Transverse colon (tissue), 4 donors: Measurements from ENCODE around the gene SON. TPM values are rescaled to one million over a fixed set of nuclear protein-coding genes. Genes with fewer than 3 reads are reported as not detected.

Source experiments
- DNase-seq: peaks from one replicate; pipeline ENCODE4 v3.0.0-alpha.2; 2019
- H3K27ac ChIP-seq, 4 donors: fragments of 200-600 bp; sonication (generic); 2 replicates each; pipeline ENCODE4 v1.5.1; 2016 to 2018; ENCODE audit warnings: inconsistent platforms in 4 of 4
- H3K27me3 ChIP-seq: fragments of 200-600 bp; sonication (generic); 2 replicates; pipeline ENCODE4 v1.5.1; 2017; ENCODE audit warnings: inconsistent platforms
- H3K36me3 ChIP-seq, 4 donors: fragments of 200-600 bp; sonication (generic); 2 replicates each; pipeline ENCODE4 v1.5.1; 2017 to 2019; ENCODE audit warnings: inconsistent platforms in 4 of 4
- H3K4me1 ChIP-seq, 4 donors: fragments of 200-600 bp; sonication (generic); 2 replicates each; pipeline ENCODE4 v1.5.1; 2017 to 2020; ENCODE audit warnings: inconsistent platforms in 4 of 4
- H3K4me3 ChIP-seq, 4 donors: fragments of 200-600 bp; sonication (generic); 1 replicate in 1 of 4; 2 replicates in 3 of 4; pipeline versions ENCODE4 v1.5.1 to v1.6.1; 2017 to 2019; ENCODE audit warnings: inconsistent platforms in 4 of 4
- H3K9me3 ChIP-seq, 2 donors: fragments of 200-600 bp; sonication (generic); 2 replicates each; pipeline ENCODE4 v1.5.1; 2017 to 2019; ENCODE audit warnings: inconsistent platforms in 2 of 2
- CTCF ChIP-seq, 5 experiments: fragments of 200-600 bp in 3 of 5; fragments of 450-650 bp in 2 of 5; sonication (generic) in 3 of 5; IDR thresholded peaks; 1 replicate in 2 of 5; 2 replicates in 3 of 5; pipeline ENCODE4 v1.5.1; 2016 to 2017; ENCODE audit warnings: antibody characterized with exemption in 5 of 5, inconsistent platforms in 3 of 5, mild to moderate bottlenecking in 2 of 5, moderate library complexity in 1 of 5
- EP300 ChIP-seq: sonication (generic); formaldehyde crosslinking; IDR thresholded peaks from one replicate; pipeline ENCODE4 v1.6.1; 2017; ENCODE audit warnings: antibody characterized with exemption, low read depth
- POLR2A ChIP-seq: fragments of 450-650 bp; IDR thresholded peaks from one replicate; pipeline ENCODE4 v1.6.1; 2016; ENCODE audit warnings: antibody characterized with exemption, mild to moderate bottlenecking, moderate library complexity
- POLR2AphosphoS5 ChIP-seq, 3 donors: sonication (generic); formaldehyde crosslinking; IDR thresholded peaks; one replicate each; pipeline ENCODE4 v1.6.1; 2016; ENCODE audit warnings: antibody characterized with exemption in 3 of 3
- WGBS, 2 donors: methylation state at CpG; one replicate each; pipeline ENCODE4 v1.1.5; 2018; ENCODE audit warnings: low coverage in 1 of 2; 5-methylcytosine and 5-hydroxymethylcytosine counted together
- in situ Hi-C, 4 donors: fragments of 200-750 bp; cut with MboI; loops; one replicate each; pipeline versions ENCODE4 v1.15.0 to v1.15.1; 2017; ENCODE audit warnings: low sequenced_read_pairs in 3 of 4, low pct_ligation_motif_present in 1 of 4, low pct_unique_long_range_greater_than_20kb in 1 of 4
- intact Hi-C: fragments of 100-400 bp; cut with DNase I; formaldehyde crosslinking; loops from one replicate; pipeline ENCODE4 v1.15.1; 2023; ENCODE audit warnings: low total_unique reads
- total RNA-seq, 4 donors: library from RNA; depleted of rRNA; stranded (reverse); fragments of >200 nt; gene quantifications; one replicate each; pipeline ENCODE4 v1.1.0, GENCODE V29; 2016

Gene SON
- total RNA-seq, 4 donors from 2014 or later = 183 to 465 (median 223) TPM

DNA sequence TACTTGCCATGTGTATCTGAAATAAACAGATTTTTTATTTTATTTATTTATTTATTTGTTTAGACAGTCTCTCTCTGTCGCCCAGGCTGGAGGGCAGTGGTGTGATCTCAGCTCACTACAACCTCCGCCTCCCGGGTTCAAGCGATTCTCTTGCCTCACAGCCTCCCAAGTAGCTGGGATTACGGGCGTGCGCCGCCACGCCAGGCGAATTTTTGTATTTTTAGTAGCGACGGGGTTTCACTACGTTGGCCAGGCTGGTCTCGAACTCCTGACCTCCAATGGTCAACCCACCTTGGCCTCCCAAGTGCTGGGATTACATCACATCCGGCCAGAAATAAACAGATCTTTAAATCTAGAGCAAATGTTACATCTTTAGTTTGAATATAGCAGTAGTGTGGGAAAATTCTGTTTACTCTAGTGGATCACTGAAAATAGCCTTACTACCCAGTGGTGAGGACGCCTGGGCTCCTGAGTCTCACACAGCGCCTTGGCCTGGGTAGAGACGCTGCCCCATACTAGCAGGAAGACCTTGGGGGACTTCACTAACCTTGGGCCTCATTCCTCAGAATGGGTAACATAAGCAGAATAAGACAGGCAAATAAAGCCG, 1.6 kb upstream of the SON start:
- in situ Hi-C loops (no loop called here), intact Hi-C loops (no loop called here)
- Histone ChIP-seq H3K4me3 (peak overlapping the region; percentile 63 to 97 (median 81)), H3K4me1 (peaks cover 19 to 37% (median 33%) of the 10 kb centered on the region in 4 donors), H3K9me3 (no peaks in the 10 kb centered on the region), H3K36me3 (peaks cover 0 to 10% (median 4%) of the 10 kb centered on the region in 4 donors), H3K27ac (peak overlapping the region; percentile 93 to 99 (median 98)), H3K27me3 (no peaks in the 10 kb centered on the region)
- no peak for DNase-seq
- no peak for TF ChIP-seq EP300
- no peak for TF ChIP-seq POLR2A
- no peak for TF ChIP-seq POLR2AphosphoS5 (IDR thresholded peaks at IDR 0.05)
- no peak for TF ChIP-seq CTCF (IDR thresholded peaks at IDR 0.05)
- 33 to 68% methylated on average over 13 to 19 of the region's 19 CpGs for WGBS, 2 donors

- 0% methylated on average over 3 to 49 of the region's 56 CpGs for WGBS, 2 donors
- intact Hi-C loops = no loop called here
- Histone ChIP-seq H3K4me3 (peak within 1 kb of the TSS; percentile 74 to 97 (median 88)), H3K4me1 (peaks cover 19 to 44% (median 35%) of the 10 kb centered on the region in 4 donors), H3K36me3 (peaks cover 0 to 15% (median 3%) of the 10 kb centered on the region in 4 donors), H3K27ac (peak within 1 kb of the TSS; percentile 93 to 99 (median 98)), H3K27me3 (no peaks in the 10 kb centered on the region), H3K9me3 (no peaks in the 10 kb centered on the region)
- TF ChIP-seq CTCF (IDR thresholded peaks at IDR 0.05) (peak in 1 of 5 experiments; percentile 13), POLR2AphosphoS5 (IDR thresholded peaks at IDR 0.05) (peak; percentile 82 to 94 (median 93)), EP300 (peak; percentile 30), POLR2A (no peak)
- peak; percentile 88 for DNase-seq
- in situ Hi-C loops = no loop called here
Measured at GRCh38 chr21:33541756-33542639, 840 bp upstream of the SON start, which contains the start of gene GART. Gene GART, minus strand, starts transcription at chr21:33542117. Its CDS starts 2,802 bp downstream, at chr21:33539315.

DNA sequence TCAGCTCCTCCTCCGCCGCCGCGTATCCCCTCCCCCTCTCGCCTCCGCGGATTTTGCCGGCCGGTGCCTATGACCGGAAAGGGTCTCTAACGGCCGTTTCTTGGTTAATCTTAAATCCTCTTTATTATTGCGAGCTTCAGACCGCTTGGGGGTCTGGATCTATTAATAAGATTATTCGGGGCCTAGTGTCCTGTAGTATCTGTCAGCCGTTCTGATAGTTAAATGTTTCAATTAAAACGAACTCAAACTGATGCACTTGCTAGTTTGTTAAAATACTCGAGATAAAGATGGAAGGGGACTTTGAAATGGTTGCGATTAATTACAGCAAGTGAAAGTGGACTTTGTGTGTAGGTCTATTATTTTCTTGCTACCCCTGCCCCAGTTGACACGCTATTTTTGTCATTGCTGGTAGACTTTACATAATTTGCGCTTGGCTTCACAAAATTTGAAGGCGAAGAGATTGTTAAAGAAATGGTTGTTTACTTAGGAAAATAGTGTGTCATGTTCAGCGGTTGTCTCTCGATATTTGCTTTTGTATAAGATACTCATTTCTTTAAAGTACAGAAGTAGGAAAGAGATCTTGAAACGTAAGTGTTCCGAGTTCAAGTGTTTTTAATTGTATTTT, 779 bp downstream of the SON start:
- DNase-seq = peak; percentile 78
- intact Hi-C loops (no loop called here), in situ Hi-C loops (no loop called here)
- TF ChIP-seq POLR2A (no peak), EP300 (no peak), CTCF (IDR thresholded peaks at IDR 0.05) (no peak), POLR2AphosphoS5 (IDR thresholded peaks at IDR 0.05) (no peak)
- Histone ChIP-seq H3K27me3 (no peaks in the 10 kb centered on the region), H3K4me3 (peak overlapping the region; percentile 74 to 97 (median 88)), H3K4me1 (peaks cover 19 to 44% (median 35%) of the 10 kb centered on the region in 4 donors), H3K9me3 (no peaks in the 10 kb centered on the region), H3K27ac (peak overlapping the region; percentile 93 to 99 (median 98)), H3K36me3 (peaks cover 0 to 20% (median 10%) of the 10 kb centered on the region in 4 donors)
- WGBS, 2 donors = 0% methylated on average over 11 to 26 of the region's 26 CpGs
